Fibroblast of the aortic adventitia (primary cell): ENCODE data around the gene IL22RA2. TPM values are rescaled to one million over a fixed set of nuclear protein-coding genes. Genes with fewer than 3 reads are reported as not detected.
A peak's percentile ranks its signal among the peaks of the same experiment; 100 is the strongest.

Experiments used
- DNase-seq: peaks from one replicate; pipeline ENCODE4 v3.0.0-alpha.2; 2010; ENCODE audit warnings: low read depth
- H3K4me3 ChIP-seq: 2 replicates; pipeline ENCODE4 v1.5.1; 2011; ENCODE audit warnings: low read depth, mild to moderate bottlenecking, control low read depth, low read length, moderate library complexity
- total RNA-seq: library from RNA; depleted of rRNA; stranded (reverse); fragments of >200 nt; gene quantifications from 2 replicates; pipeline ENCODE4 v1.2.3, GENCODE V29; 2012; ENCODE audit warnings: low replicate concordance
- TF ChIP-seq, protein P1 (sequence below): IDR thresholded peaks from 2 replicates; pipeline ENCODE4 v1.5.1; 2011; ENCODE audit warnings: mild to moderate bottlenecking, low read length, control low read depth, inconsistent platforms; ENCODE audit not compliant: insufficient read depth

Gene IL22RA2
- total RNA-seq = not detected in 2 replicates

DNA sequence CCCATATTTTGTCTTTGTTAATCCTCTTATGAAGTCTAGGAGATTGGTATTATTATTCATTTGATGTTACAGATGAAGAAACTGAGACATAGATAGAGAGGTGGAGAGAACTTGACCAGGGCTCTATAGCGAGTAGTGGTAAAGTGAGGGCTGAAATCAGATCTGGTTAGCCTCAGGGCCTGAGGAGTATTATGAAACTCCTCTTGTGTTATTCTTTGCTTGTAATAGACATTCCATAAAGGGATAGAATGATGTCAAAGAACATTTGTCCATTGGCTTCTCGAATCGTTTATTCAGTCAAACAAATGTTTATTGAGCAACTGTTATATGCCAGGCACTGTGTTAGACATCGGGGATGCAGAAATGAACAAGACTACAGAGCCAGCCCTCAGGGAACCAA lies at the start of gene IL22RA2:
IL22RA2 (minus strand) TSS at position 144 of the 400 bp plus-strand sequence. CDS start 11,895 bp downstream, outside the sequence.
- TF ChIP-seq, protein P1, sequence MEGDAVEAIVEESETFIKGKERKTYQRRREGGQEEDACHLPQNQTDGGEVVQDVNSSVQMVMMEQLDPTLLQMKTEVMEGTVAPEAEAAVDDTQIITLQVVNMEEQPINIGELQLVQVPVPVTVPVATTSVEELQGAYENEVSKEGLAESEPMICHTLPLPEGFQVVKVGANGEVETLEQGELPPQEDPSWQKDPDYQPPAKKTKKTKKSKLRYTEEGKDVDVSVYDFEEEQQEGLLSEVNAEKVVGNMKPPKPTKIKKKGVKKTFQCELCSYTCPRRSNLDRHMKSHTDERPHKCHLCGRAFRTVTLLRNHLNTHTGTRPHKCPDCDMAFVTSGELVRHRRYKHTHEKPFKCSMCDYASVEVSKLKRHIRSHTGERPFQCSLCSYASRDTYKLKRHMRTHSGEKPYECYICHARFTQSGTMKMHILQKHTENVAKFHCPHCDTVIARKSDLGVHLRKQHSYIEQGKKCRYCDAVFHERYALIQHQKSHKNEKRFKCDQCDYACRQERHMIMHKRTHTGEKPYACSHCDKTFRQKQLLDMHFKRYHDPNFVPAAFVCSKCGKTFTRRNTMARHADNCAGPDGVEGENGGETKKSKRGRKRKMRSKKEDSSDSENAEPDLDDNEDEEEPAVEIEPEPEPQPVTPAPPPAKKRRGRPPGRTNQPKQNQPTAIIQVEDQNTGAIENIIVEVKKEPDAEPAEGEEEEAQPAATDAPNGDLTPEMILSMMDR = no peak
- H3K4me3 ChIP-seq = no peak within 1 kb of the TSS
- no peak for DNase-seq

- TF ChIP-seq, protein P1 = no peak
- no peak overlapping the region for H3K4me3 ChIP-seq
- no peak for DNase-seq
These were observed 48.9 kb upstream of the IL22RA2 start for GRCh38 chr6:137222381-137222780.

GRCh38 chr6:137219664-137220252 lies 46.3 kb upstream of the IL22RA2 start:
- peak overlapping the region; percentile 96 for H3K4me3 ChIP-seq
- TF ChIP-seq, protein P1 = no peak
- DNase-seq = no peak

- TF ChIP-seq, protein P1 = no peak
- DNase-seq = peak; percentile 88
These were observed 45.6 kb upstream of the IL22RA2 start, which contains the start of gene IFNGR1 for GRCh38 chr6:137218917-137219663. Gene IFNGR1 (minus strand): TSS chr6:137219385. CDS start chr6:137219327, 58 bp downstream.

DNA sequence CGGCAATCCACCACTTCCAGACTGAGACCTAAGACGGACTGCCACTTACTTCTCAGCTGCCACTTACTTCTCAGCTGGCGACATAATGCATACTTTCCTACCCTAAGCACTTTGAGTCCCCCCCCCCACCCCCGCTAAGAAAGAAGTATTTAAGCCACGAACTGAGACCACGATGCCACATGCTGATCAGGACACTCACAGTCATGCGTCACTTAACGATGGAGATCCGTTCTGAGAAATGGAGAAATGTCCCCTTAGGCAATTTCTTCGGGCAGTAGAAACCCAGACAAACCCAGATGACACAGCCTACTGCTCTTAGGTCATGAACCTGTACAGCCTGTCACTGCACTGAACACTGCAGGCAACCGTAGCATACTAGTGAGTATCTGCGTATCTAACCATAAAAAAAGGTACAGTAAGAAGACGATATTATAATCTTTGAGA lies 45.1 kb upstream of the IL22RA2 start:
- H3K4me3 ChIP-seq = peak overlapping the region; percentile 96
- TF ChIP-seq, protein P1 = no peak
- DNase-seq = peak; percentile 35

More at GRCh38 chr6:137218917-137219663, 45.6 kb upstream of the IL22RA2 start, which contains the start of gene IFNGR1:
- H3K4me3 ChIP-seq = peak within 1 kb of the TSS; percentile 96

- TF ChIP-seq, protein P1 = no peak
These were observed 44.5 kb upstream of the IL22RA2 start for GRCh38 chr6:137217801-137218472.

More at GRCh38 chr6:137217801-137218472, 44.5 kb upstream of the IL22RA2 start:
- peak overlapping the region; percentile 96 for H3K4me3 ChIP-seq
- DNase-seq = peak; percentile 52
